Mucosa of gallbladder (tissue), 1 donor: ENCODE measurements around the gene ESAM. TPM values are rescaled to one million over a fixed set of nuclear protein-coding genes. Genes with fewer than 3 reads are reported as not detected.

Experiments
- DNase-seq: peaks from one replicate; pipeline ENCODE4 v3.0.0-alpha.2; 2020; ENCODE audit warnings: low spot score
- total RNA-seq: library from RNA; stranded (reverse); gene quantifications from one replicate; pipeline ENCODE4 v1.2.1, GENCODE V29; 2021
- donor health status: DM: no; HTN: no; CAD: no.

Gene ESAM
- total RNA-seq, 1 donor from 2014 or later, result 22.0 TPM

DNA sequence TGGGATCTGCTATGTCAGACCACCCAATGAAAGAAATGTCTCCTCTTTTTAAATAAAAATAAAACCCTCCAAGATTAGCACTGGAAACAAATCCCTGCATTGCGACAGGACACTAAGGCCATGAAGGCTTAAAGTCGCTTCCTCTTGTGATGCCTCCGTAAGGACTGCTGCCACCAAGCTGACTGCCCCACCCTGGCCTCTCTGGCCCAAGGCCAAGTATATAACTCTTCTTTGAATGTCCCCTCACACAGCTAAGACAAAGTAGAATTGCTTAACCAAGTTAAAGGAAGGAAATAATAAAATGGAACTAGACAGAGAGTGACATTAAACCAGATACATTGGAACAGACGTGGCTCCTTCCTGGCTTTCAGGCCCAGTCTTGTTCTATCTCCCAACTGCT, 29.9 kb downstream of the ESAM start:
- DNase-seq, result no peak

DNA sequence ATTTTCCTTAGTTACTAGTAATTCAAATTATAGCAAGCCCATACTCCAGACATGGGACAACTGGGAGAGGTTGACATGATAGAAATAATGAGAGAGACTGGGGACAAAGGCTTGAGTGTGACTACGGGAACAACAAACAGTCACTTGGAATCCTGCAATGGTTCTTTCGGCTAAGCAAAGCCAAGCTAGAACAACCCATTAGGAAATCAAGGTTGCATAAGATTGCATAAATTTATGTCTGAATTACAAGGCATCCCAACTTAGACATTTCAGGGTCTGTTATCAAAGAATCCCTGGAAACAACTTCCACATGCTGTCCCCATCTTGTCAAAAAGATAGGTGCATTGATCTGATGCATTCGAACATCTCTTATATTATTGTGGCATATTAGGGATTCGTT, 32.5 kb downstream of the ESAM start:
- no peak for DNase-seq

DNA sequence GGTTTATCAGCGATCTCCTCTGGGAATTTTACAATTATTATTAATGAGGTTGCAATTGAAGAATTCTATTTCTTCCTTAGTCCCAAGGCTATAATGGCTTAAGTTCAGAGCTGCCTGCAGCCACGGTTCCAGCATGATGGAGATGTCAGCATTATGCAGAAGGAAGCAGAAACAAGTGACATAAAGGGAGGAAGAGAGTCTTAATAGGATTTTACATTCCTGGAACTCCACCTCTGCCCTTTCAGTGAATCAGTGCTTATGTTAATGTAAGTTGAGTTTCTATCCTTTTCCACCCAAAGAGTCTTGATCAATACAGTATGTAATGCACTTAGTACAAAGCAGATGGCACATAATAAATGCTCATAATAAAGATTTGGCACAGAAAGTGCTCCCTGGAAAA, 34.0 kb downstream of the ESAM start:
- no peak for DNase-seq

DNA sequence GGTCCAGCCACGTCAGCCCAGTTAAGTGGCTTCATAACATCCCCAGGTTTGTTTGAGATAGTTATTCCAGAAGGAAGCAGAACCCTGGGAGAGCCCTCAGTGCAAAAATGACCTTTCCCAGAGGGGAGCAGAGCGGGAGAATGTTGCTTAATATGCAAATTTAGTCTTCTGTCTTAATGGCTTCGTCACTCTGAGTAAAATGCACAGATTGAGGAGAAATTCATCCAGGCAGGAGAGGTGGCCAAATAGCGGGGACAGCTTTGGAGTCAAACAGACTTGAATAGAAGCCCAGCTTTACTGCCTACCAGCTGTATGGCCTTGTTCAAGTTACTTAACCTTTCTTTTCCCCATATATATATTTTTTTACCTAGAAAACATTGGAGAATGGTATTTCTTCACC, 34.6 kb downstream of the ESAM start:
- DNase-seq, result no peak

DNA sequence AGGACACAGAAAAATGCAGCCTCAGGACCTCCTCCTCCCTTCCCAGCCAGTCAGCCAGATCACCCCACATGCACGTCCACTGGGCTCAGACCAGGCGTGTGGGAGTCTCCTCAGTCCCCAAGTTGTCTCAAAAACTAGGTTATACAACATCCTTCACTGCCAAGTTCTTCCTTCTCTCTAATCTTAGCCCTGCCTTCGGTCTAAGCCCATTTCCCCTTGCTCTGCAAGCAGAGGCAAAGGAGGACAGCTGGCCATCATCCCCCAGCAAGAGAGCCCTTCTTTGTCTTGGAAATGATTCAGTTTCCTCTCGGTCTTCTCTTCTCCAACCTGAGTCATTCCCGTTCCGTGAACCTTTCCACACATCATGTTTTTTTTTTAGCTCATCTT, 36.4 kb downstream of the ESAM start:
- DNase-seq, result no peak

DNA sequence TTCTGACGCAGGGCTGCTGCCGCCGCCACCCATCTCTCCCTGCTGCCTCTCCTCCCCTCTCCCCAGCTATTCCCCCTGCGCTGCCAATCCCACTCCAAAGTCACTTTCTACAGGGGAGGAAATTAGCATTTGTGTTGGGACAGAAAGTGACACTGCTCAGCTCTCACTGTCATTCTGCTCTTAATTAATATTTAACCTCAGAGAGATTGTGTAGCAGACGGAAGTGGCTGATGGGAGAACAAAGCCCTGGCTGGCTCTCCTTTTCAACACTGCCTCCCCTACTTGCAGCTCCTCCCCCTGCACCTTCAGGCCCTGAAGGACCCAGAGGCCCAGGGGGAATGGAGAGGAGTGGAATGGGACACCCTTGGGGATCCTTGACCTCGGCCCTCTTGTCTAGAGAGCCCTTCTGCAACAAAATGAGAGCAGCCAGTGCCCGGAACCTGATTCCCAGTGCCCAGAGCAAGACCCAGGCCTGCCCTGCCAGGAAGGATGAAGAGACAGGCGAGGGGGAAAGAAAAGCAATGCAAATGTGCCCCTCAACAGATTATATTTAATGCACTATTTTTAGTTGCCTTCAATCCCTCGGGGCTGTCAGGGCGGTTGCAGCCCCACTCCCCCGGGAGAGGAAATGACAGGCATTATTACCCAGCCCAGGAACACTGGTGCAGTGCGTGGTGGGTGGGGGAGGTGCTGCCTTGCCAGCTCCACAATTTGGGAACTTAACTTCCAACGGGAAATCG, 36.9 kb downstream of the ESAM start:
- DNase-seq, result peak; percentile 26

DNA sequence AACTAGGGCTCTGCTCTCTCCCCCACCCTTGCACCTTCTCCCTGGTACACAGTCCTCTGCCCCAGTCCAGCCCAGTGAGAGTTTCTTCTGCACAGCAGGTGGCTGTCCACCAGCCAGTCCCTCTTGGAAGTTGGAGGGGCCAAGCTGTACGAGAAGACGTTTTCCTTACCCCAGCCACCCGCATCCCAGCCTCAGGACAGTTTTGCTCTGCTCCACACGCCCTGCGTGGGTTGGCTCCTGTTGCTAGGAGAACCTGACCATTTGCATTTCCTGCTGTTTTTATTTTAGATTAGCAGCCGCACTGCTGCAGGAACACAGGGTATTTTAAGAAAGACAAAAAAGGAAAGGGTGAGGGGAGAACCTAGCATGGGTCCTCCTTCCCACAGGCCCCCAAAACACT, 39.9 kb downstream of the ESAM start:
- DNase-seq, result no peak

DNA sequence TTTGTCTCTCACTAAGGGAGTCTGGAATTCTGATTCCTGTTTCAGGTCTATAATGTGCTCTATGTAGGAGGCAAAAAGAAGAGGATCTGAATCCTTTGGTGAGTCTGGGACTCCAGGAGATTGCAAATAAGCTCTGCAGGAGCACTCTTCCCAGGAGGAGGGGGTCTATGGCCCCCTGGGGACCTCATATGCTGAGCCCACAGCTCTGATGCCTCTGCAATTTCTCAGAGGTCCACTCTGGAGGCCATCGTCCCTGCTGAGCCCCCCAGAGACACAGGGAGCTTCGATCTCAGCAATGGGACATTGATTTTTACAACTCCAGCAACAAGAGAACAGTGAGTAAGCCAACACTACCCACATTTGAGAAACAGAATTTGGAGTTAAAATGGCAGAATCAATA, 42.6 kb downstream of the ESAM start:
- no peak for DNase-seq

DNA sequence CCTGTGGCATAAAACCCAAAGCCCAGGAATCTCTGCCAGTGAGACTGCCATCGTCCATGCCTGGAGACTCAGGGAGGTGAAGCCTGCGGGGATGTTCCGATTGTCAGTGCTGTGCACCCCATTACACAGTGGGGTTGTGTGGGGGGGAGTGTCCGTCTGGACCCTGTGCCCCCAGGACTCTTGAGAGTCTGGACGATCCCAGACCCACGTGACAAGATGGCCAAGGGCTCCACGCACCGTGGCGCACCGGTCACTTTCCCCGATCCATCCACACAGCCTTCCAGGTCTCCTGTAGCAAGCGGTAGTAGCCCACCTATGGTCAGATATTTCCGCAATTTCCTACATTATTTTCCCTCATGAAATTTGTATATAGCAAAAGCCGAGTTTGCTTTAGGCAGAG, 43.3 kb downstream of the ESAM start:
- DNase-seq, result no peak

DNA sequence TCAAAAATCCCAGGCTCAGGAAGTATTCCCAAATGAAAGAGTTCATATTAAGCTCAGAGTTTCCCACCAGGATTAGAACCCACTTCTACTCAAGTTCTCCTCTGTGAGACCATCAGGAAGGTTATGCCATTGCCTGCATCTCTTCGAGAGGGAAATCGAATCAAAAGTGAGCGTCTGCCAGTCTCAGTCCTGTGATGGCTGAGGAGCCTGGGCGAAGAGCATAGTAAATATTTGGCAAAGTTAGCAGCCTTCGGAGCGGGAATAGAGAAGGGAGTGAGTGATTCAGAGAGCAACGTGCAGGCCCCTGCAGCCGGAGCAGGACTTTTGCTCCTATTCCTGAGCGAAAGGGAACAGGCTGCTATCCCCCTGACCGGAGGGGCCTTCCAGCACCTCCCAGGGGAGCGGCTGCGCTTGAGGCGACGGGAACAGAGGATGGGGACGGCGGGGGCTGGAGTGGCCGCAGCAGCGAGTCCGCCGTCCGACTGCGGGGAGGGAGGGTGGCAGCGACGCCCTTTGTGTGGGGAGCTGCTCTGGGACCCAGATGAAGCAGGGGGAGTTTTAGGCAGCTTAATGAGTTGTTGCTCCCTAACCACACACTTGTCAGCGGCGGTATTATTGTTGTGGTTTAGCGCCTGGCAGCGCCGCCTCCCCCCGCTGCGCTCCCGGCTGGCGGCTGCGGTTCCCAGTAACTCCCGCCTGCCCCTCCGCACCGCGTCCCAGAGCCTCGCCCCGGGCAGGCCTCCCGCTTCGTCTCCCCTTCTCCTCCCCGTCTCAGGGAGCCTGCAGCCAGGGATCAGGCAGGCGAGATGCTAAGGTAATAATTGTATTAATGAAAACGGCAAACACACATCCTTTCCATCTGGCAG, 44.1 kb downstream of the ESAM start:
- DNase-seq, result no peak

DNA sequence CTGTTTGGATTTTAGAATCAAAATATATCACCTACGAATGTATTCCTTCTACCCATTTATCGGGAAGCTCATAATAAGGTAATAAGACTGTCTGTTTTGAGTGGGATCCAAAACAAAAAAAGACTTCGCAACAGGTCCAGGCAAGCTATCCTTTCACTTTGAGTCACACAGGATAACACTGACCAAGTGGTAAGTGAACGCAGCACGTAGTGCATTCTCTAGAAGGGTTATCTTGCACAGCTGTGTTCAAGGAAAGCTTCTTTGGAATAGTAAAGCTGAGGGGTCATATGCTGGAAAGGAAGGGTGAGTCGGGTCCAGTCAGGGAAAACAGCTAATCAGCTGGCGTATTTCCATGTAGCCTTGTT, 44.7 kb downstream of the ESAM start:
- no peak for DNase-seq

DNA sequence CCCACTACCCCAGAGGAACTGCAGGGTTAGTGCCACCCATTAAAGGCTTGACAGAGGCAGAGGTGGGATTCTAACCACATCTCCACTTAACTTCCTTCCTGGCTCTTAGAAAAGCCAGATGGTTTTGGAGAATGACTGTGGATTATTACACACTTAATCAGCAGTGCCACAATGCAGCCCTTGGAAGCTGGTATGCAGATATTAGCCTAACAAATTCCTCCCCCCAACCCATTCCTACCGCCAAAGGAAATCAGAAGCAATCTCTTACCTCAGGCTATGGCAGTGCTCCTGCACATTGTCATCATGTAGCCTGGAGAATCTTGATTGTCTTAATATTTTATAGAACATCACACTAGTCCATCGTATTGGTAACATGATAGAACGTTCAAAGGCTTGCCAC, 45.5 kb downstream of the ESAM start:
- no peak for DNase-seq

DNA sequence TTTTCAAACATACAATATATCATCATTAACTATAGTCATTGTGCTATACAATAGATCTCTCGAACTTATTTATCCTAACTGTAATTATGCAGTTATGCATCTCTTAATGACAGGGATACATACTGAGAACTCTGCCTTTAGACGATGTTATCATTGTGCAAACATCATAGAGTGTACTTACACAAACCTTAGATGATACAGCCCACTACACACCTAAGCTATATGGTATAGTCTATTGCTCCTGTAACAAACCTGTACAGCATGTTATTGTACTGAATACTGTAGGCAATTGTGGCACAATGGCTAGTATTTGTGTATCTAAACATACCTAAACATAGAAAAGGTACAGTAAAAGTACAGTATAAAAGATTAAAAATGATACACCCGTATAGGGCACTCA, 49.7 kb downstream of the ESAM start:
- DNase-seq, result no peak

DNA sequence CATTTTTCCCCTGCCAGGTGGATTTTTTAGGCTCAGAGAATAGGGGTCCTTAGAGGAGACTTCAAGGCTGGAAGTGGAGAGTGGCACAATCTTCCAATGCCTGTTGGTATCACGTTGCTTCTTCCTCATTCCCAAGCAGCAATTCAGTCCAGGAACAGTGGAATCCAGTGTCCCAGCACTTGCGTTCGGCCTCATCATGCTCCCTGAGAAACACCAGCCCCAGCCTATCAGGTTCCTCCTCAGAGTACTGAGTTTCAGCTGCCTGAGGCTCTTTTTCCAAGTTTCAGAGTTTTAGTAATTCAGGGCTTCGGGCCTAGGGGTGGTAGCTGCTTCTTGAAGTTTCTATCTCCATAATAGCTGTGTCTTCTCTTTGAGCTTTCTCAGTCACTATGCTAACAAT, 54.3 kb downstream of the ESAM start:
- no peak for DNase-seq

Other genes starting within 250 kb of the ESAM start
- not detected for gene OR8B12, start 218.6 kb downstream of the ESAM start, total RNA-seq
- not detected for gene OR8A1, start 192.3 kb downstream of the ESAM start, total RNA-seq
- not detected for gene PANX3, start 150.9 kb downstream of the ESAM start, total RNA-seq
- 43.9 TPM for gene TBRG1, start 139.4 kb downstream of the ESAM start, total RNA-seq
- gene SIAE, start 88.6 kb downstream of the ESAM start, total RNA-seq, result 33.1 TPM
- gene SPA17, start 88.4 kb downstream of the ESAM start, total RNA-seq, result 6.4 TPM
- gene NRGN, start 22.3 kb downstream of the ESAM start, total RNA-seq, result 6.1 TPM
- 24.3 TPM for gene VSIG2, start 10.0 kb downstream of the ESAM start, total RNA-seq
- 12.1 TPM for gene MSANTD2, start 38.1 kb upstream of the ESAM start, total RNA-seq
- 12.9 TPM for gene ROBO3, start 103.1 kb upstream of the ESAM start, total RNA-seq
- gene ROBO4, start 135.6 kb upstream of the ESAM start, total RNA-seq, result 13.8 TPM
- not detected for gene HEPN1, start 157.0 kb upstream of the ESAM start, total RNA-seq
- 0.37 TPM for gene HEPACAM, start 173.8 kb upstream of the ESAM start, total RNA-seq
- gene CCDC15, start 191.9 kb upstream of the ESAM start, total RNA-seq, result 0.49 TPM